CD4-positive, alpha-beta T cell treated with Interleukin-15 for 1 hour (primary cell): ENCODE results near the gene THADA.
A peak's percentile ranks its signal among the peaks of the same experiment; 100 is the strongest.
"Not testable (repeated sequence)": the region's sequence is repeated elsewhere in the genome, so short reads cannot be mapped to it uniquely, and the experiment has no call there.

Experiments used
- DNase-seq: peaks from one replicate; pipeline ENCODE4 v3.0.0-alpha.2; 2020

THADA gene

GRCh38 chr2:43595603-43596412, at the start of gene THADA:
THADA (minus strand) TSS chr2:43596038; CDS start chr2:43592392, 3,646 bp downstream.
- peak; percentile 98 for DNase-seq

DNA sequence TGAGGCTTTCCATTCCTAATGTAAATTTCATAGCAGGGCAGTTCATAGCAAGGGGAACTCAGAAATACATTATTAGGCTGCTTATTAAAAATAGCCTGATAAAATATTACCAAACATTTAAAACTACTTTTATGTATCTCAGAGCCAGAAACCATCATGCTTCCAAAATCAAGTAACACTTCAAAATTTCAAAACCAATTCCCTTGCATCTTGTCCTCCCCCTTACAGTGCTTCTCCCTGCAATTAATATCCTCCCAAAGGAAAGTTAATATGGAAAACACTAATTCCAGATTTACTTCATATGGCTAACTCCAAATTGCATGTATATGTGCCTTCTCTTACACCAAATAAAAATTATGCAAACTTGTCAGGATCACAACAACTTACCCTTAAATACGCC, 47.8 kb upstream of the THADA start:
- no peak for DNase-seq

DNA sequence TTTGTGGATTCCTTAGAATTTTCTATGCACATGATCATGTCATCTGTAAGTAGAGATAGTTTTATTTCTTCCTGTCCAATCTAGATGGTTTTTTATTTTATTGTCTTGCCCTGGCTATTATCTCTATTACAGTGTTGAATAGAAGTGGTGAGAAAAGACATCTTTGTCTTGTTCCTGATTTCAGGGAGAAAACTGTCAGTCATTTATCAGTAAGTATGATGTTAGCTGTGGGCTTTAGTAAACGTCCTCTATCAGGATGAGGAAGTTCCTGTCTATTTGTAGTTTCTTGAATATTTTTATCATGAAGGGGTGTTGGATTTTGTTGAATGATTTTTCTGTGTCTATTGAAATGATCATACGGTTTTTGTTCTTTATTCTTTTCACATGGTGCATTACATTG, 46.5 kb upstream of the THADA start:
- DNase-seq, result no peak

- DNase-seq, result peak; percentile 83
These were observed 41.4 kb upstream of the THADA start, which contains the start of gene PLEKHH2 for GRCh38 chr2:43637030-43637803. PLEKHH2 (plus strand) TSS chr2:43637260; CDS start chr2:43644674, 7,414 bp downstream.

- DNase-seq, result no peak
These were observed 40.8 kb upstream of the THADA start for GRCh38 chr2:43636621-43637020.

GRCh38 chr2:43636153-43636552, 40.3 kb upstream of the THADA start:
- not testable (repeated sequence) for DNase-seq

DNA sequence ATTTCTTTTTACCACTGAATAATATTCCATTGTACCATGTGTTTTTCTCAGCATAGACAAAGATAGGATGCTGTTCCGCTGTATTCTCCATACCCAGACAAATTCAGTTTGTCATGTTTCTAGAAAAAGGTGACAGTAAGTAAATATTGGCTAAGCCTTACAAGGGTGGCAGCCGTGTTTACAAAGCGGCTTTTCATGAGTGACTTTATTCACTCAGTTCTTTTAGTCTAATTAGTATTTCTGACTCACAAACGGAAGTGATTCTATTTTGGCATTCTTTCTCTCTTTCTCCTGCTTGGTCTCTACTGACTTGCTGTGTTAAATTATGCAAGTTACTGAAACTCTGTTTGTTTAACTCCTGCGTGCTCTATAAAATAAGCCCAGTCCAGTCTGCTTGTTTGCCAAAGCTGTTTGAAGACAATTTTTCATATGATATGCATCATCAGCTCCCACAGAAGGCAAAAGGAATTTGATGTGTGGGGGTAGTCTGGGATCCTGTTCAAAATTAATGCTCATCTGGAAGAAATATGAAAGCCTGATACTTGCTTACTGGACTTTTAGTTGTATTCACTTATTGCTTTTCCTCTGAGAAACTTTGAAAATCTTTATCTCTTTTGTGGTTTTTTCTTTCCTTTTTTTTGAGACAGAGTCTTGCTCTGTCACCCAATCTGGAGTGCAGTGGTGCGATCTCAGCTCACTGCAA, 38.9 kb upstream of the THADA start:
- no peak for DNase-seq

DNA sequence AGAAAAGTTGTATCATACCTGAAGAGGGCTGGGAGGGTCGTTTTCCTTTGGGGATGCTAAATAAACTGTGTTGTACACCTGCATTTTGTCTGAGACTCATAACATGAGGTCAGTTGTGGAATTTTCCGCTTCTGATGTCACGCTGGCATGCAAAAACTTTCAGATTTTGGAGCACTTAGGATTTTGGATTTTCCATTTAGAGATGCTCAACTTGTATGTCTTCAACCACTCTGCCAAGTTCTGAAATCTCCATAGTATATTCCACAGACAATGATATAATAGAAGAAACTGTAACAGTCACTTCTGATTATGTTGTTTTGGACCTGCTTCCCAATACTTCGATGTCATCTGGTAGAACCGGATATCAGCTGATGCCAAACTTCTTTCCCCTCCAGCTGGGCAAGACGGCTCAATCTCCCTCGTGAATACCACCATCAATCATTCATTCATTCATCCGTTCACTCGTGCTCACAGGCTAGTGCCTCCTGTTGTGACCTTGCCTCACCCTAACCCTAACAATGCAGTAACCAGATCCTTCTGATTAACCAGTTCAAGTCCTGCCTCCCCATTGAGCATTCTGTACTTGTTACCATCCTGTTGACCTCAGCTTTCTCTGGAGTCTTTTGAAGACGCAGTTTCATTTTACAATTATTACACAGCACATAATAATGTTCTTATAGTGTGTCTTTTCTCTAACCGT, 35.9 kb upstream of the THADA start:
- DNase-seq, result no peak

DNA sequence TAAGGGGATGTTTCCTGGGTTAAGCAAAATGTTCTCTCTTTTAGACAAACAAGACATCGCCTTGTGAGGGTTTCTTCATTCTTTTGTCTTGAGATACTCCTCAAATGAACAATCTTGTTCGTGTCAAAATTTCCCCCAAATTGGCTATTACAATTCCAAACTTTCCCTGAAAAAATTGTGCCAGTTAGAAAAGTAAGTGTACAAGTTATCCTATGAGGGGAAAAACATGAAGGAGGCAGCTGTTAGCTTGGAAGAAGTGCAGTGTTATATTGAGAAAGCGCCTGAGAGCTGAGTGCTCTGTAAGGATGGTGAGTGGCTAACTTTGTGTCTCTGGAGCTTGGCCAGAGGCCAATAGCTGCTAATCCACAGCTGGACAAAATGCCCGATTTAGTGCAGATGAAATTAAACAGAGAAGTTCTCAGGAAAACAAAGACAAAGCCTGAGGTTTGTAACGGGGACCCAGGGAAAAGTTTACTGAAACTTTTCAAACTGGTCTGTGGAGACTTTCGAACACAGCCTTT, 27.2 kb upstream of the THADA start:
- DNase-seq, result no peak

GRCh38 chr2:43619511-43619910, 23.7 kb upstream of the THADA start:
- no peak for DNase-seq

- no peak for DNase-seq
These were observed 21.3 kb upstream of the THADA start for GRCh38 chr2:43616967-43617680.

DNA sequence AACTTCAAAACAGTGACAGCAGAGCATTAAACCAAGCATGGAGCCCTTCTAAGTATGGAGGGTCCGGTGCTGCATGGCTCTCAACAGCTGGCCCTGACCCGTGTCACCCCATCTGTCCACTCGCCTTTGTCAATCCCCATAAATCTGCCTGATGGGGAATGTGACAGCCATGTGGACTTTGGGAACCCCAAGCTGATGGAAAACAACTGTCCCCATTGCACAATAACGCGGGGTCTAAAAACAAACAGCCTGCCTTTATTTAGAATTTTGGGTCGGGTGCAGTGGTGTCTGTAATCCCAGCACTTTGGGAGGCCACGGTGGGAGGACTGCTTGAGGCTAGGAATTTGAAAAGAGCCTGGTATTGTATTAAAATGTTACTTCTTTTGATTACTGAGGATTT, 17.1 kb upstream of the THADA start:
- DNase-seq, result no peak

DNA sequence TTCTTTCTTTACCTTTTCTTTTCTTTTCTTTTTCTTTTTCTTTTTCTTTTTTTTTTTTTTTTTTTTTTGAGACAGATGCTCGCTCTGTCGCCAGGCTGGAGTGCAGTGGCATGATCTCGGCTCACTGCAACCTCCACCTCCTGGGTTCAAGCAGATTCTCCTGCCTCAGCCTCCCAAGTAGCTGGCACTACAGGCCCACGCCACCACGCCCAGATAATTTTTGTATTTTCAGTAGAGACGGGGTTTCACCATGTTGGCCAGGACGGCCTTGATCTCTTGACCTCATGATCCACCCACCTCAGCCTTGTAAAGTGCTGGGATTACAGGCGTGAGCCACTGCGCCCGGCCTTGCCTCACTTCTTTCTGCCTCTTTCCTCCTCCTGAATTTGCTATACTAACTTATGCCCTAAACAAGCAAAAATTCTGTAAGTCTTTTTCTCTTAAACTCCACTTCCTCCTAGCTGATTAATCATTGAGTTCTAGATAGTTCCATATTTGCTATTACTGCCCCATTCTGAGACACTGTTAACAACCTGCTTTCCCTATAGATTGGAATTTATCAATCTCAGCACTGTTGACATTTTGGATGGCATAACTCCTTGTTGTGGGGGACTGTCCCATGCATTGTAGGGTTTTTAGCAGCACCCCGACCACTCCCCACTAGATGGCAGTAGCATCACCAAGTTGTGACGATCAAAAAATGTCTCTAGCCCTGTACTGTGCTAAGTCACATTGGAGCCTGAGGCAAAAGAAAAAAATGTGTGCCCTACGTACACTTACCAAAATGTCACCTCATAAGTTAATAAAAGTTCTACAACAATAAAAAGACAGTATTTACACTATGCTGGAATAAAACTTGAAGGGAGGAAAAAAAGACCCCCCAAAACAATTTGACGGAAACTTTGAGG, 16.4 kb upstream of the THADA start:
- DNase-seq, result peak; percentile 57

DNA sequence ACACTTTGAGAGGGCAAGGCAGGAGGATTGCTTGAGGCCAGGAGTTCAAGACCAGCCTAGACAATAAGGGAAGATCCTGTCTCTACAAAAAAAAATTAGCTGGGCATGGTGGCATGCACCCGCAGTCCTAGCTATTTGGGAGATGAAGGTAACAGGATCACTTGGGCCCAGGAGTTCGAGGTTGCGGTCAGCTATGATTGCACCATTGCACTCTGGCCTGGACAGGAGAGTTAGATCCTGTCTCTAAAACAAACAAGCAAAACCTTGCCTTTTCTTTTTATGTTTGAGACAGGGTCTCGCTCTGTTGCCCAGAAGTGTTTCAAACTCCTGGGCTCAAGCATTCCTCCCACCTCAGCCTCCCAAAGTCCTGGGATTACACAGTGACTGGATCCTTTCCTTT, 14.5 kb upstream of the THADA start:
- DNase-seq, result no peak

- DNase-seq, result peak; percentile 24
These were observed 13.6 kb upstream of the THADA start for GRCh38 chr2:43609290-43609918.

- DNase-seq, result no peak
These were observed 10.0 kb upstream of the THADA start for GRCh38 chr2:43605851-43606250.

GRCh38 chr2:43605079-43605655, 9.3 kb upstream of the THADA start:
- no peak for DNase-seq

- no peak for DNase-seq
These were observed 8.8 kb upstream of the THADA start for GRCh38 chr2:43604674-43605073.

- not testable (repeated sequence) for DNase-seq
These were observed 4.8 kb upstream of the THADA start for GRCh38 chr2:43600596-43600995.

- no peak for DNase-seq
These were observed 963 bp downstream of the THADA start for GRCh38 chr2:43594875-43595274.
